ENCODE results near the gene HSPB7.

- TF ChIP-seq CTCF (conservative IDR thresholded peaks at IDR 0.05) (no peak), ZFX (IDR thresholded peaks at IDR 0.05) (no peak)
Observed at GRCh38 chr1:16010837-16011236, 7.0 kb downstream of the HSPB7 start.

Data from C4-2B (cell line).